NCI-H1436 (cell line): Measurements from ENCODE around the gene TPCN2.
"Not testable (repeated sequence)": the region's sequence is repeated elsewhere in the genome, so short reads cannot be mapped to it uniquely, and the experiment has no call there.

Experiments
- DNase-seq: peaks from one replicate; lab custom pipeline; 2025; lab: John Stamatoyannopoulos, UW

Gene TPCN2

DNA sequence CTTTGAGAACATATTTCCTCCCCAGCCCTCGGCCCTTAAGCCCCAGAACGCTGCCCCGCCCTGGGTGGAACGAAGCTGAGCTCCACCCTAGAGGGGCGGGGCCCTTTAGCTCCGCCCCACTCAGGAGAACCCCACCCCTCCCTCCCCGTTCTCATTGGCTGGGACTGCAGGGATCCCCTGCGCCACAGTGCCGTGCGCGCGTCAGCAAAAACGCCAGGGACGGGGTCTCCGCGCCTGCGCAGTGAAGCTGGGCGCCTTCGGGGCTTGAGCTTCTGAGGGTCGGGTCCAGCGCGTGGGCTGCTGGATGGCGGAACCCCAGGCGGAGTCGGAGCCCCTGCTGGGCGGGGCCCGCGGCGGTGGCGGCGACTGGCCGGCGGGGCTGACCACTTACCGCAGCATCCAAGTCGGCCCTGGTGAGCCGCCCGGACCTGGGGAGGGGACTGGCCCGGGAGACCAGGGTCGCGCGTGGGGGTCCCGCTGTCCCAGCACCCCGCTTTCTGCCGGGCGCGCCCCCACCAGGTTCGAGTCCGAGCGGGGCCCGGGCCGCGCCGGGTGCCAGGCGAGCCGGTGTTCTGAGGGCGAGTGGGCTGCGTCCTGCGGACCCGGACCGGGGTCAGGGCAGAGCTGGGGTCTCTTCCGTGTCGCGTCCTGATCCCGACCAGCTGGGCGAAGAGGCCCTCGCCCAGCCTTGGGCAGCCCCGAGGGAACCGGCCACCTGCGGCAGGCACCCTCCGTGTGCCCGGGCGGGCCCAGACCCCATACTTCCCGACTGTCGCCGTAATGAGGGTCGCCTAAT is at the start of gene TPCN2:
TPCN2 (plus strand) TSS at position 239 of the 796 bp plus-strand sequence; CDS start at position 305, 66 bp downstream.
- peak; percentile 93 for DNase-seq

GRCh38 chr11:68999093-68999747 is 49.5 kb upstream of the TPCN2 start:
- DNase-seq: no peak

DNA sequence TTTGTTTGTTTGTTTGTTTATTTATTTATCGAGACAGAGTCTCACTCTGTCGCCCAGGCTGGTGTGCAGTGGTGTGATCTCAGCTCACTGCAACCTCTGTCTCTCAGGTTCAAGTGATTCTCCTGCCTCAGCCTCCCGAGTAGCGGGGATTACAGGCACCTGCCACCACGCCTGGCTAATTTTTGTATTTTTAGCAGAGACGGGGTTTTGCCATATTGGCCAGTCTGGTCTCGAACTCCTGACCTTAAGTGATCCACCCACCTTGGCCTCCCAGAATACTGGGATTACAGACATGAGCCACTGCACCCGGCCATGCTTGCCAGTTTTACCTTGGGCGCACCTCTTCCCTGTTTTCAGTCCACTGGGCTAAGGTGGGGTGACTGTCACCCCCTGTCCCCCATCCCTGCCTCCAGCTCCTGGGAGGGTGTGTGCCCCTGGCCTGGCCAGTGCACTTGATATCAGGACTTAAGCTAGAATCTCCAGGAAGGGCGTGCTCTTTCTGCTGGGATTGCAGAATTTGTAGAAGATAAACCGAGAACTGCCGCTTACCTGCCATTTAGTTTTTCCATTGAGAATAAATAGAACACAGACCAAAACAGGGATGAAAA is 48.9 kb upstream of the TPCN2 start:
- DNase-seq: not testable (repeated sequence)

DNA sequence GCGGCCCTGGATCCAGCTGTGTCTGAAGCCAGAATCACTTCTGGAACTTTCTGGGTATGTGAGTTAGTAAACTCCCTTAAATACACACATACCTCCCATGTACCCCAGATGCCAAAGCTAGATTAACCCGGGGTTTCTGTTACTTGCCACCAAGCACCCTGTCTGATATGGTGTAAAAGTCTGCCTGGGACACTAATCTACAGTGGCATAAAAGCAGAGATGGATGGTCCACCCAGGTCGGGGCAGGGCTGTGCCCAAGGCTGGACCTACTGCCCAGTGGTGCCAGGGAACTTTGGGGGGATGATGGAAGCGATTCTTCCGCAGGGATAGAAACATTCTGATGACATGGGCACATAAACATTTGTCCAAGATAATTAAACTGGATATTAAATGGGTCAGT is 48.3 kb upstream of the TPCN2 start:
- DNase-seq: no peak

GRCh38 chr11:69000831-69001242 is 47.9 kb upstream of the TPCN2 start:
- no peak for DNase-seq

GRCh38 chr11:69001243-69002081 is 47.3 kb upstream of the TPCN2 start:
- DNase-seq: no peak

GRCh38 chr11:69002110-69002569 is 46.6 kb upstream of the TPCN2 start:
- DNase-seq: no peak

DNA sequence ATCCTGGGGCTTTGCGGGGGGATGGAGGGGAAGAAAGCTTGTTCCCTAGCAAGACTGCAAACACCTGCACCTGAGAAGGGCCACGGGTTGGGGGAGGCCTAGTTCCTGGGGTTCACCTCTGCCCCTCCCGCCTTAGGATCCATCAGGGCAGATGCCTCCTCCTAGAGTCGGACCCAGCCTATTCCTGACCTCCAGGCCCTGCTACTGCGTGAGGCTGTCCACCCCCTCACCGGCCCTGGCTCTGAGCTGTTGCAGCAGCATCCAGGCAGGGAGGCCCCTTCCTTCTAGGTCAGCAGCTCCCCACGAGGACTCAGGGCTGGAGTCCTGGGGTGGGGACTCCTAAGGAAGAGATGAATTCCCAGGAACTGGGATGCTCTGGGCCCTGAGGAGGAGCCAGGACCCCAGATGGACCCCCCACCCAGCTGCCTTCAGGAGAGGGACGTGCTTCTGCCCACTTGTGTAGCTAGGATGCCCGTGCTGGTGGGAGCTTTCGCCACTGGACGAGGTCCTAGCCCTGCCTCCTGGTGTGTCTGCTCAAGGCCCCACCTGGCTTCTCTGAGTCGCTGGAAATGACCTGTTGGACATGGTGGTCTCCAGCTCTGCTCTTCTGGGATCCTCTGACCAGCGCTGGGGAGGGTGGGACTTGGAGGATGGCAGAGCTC is 46.0 kb upstream of the TPCN2 start:
- no peak for DNase-seq

DNA sequence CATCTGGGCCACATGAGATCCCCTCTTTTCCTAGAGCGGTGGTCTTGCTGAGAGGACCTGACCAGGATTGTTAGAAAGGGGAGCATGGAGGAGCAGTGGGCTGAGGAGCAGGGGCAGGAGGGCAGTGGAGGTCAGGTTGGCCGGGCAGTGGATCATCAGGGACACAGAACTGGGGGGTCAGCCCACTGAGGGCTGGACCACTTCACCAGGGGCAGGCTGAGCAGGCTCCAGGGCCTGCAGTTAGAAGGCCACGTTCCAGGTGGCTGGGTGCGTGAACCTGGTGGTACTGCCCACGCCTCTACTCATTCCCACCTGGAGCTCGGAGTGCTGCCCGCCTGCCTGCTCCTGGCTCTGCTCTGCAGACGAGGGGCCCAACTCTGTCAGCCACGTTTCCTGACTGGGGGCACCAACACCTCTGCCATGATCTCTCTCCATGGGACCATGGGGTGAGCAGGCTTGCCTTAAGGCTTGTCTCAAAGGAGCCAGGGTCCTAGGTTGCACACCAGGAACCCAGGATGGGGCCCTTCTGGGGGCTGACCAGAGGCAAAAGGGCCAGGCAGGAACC is 45.3 kb upstream of the TPCN2 start:
- DNase-seq: no peak

- DNase-seq: no peak
Measured at GRCh38 chr11:69003866-69004367, 44.8 kb upstream of the TPCN2 start.

GRCh38 chr11:69004411-69005182 is 44.1 kb upstream of the TPCN2 start:
- DNase-seq: no peak

- no peak for DNase-seq
Measured at GRCh38 chr11:69005183-69005630, 43.5 kb upstream of the TPCN2 start.

- no peak for DNase-seq
Measured at GRCh38 chr11:69005631-69006368, 42.9 kb upstream of the TPCN2 start.

DNA sequence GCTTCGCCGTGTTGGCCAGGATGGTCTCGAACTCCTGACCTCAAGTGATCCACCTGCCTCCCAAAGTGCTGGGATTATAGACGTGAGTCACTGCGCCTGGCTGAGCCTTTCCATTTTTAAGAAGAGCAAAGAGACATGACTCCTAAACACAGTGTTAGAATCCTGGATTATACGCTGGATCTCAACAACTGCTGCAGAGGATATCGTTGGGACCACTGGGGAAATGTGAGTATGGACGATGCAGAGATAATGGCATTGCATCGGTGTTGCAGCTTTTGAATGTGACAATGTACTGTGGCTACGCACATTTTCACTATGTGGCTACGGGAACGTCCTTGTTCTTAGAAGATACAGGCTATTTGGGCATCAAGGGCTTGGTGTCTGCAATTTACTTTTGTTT is 41.9 kb upstream of the TPCN2 start:
- DNase-seq: no peak

GRCh38 chr11:69007975-69008381 is 40.8 kb upstream of the TPCN2 start:
- no peak for DNase-seq

DNA sequence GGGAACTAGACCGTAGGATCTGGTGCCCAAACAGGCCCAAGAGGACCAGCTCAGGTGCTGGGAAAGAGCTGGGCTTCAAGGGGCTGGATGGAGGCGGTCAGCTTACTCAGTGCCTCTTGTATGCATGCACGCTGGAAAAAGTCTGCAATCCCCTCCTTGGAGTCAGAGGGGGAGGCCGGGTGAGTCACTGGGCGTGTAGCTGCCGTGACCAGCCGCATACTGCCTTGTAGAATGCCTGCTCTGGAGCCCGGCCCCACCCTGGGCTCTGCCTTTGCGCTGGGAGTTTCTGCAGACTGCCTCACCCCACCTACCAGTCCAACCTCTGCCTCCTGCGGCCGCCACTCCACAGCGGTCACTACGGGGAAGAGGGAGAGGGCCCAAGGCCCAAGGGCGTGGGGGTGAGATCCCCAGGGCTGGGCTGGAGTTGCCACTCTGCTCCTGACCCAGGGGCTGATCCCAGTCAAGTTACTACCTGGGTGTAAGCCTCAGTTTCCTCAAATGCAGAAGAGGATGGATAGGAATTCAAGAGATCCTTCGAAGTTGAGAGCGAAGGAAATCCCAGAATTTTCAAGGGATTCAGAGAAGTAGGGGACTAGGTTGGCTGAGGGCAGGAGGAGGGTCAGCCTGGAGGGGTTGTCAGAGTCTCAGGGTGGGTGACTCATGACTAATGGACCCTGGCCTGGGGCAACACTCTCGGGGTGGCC is 39.8 kb upstream of the TPCN2 start:
- no peak for DNase-seq

DNA sequence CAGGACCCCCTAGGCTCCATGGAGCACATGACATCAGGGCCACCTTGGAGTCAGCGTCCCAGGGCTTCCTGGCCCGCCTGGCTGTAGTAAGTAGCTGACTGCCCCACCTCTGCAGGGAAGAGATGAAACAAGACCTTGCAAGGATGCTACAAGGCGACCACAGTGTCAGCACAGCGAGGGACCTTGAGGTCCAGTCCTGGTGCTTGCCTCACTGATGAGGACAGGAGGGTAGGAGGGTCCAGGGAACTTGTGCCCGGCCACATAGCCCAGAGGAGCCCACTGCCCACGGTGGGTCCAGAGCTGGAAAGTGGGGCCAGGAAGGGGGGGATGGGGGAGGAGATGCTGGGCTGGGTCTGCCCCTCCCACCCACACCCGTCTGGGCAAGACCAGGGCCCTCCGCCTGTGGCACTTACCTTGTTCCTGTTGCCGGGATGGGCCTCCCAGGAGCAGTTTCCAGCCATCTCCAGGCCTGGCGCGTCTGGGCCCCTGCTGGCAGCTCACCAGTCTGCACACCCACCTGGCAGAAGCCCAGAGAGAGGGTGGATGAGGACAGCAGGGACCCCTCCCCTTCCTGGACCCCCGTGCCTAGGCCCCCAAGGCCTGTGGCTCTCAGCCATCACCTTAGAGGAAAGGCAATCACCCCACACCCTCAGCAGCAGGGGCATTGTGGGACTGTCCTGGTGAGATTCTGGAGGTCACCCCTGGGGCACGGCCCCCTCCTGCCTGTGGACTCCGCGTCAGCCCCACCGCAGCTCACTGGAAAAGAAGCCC is 39.1 kb upstream of the TPCN2 start:
- DNase-seq: no peak

GRCh38 chr11:69010361-69010891 is 38.3 kb upstream of the TPCN2 start:
- no peak for DNase-seq
